ENCODE data around the gene ITGB6.
A peak's percentile ranks its signal among the peaks of the same experiment; 100 is the strongest.

- TF ChIP-seq CTCF (conservative IDR thresholded peaks at IDR 0.05; ENCODE audit: low read depth, low read length) = peak; percentile 54
- no peak for TF ChIP-seq BHLHE40 (IDR thresholded peaks at IDR 0.05; ENCODE audit: low read depth, low read length)
- no peak for TF ChIP-seq ELK1 (IDR thresholded peaks at IDR 0.05; ENCODE audit: borderline replicate concordance, low read depth, low read length)
- TF ChIP-seq POLR2A (IDR thresholded peaks at IDR 0.05; ENCODE audit: low read depth, low read length) = no peak
- no peak for TF ChIP-seq RFX5 (IDR thresholded peaks at IDR 0.05; ENCODE audit: low read depth, low read length)
- TF ChIP-seq RCOR1 (IDR thresholded peaks at IDR 0.05; ENCODE audit: insufficient replicate concordance, low read length) = no peak
- TF ChIP-seq USF2 (IDR thresholded peaks at IDR 0.05; ENCODE audit: low read depth, low read length) = no peak
- TF ChIP-seq CEBPB (IDR thresholded peaks at IDR 0.05; ENCODE audit: low read depth, low read length) = no peak
- no peak for TF ChIP-seq MXI1 (IDR thresholded peaks at IDR 0.05; ENCODE audit: borderline replicate concordance, low read depth, low read length)
- no peak for TF ChIP-seq FOS (IDR thresholded peaks at IDR 0.05; ENCODE audit: low read depth, low read length)
- TF ChIP-seq MAFK (IDR thresholded peaks at IDR 0.05; ENCODE audit: low read depth, low read length) = no peak
- peak; percentile 39 for TF ChIP-seq RAD21 (IDR thresholded peaks at IDR 0.05; ENCODE audit: low read length)
- no peak for TF ChIP-seq MAZ (IDR thresholded peaks at IDR 0.05; ENCODE audit: borderline replicate concordance, low read depth, low read length)
Observed at GRCh38 chr2:160210599-160211138, 10.6 kb upstream of the ITGB6 start.
